K562 (cell line): ENCODE results near the gene PRDM1. TPM values are rescaled to one million over a fixed set of nuclear protein-coding genes. Genes with fewer than 3 reads are reported as not detected.

Experiments used
- ATAC-seq: fragments of 200-7000 bp; cut with Tn5 transposase; 3 replicates; pipeline ENCODE4 v1.9.1; 2020; ENCODE audit warnings: moderate library complexity
- BruUV-seq: library from RNA; stranded (reverse); fragments of 400-500 nt; replicated peaks from 2 replicates; lab custom pipeline; 2021; lab: Mats Ljungman, UMichigan
- CTCF ChIA-PET: fragments of 300-600 bp; formaldehyde crosslinking; extraction: SDS; loops from one replicate; lab custom pipeline; 2021; ENCODE audit warnings: low intra/inter-chr PET ratio; lab: Yijun Ruan, JAX
- POLR2A ChIA-PET: fragments of 300-600, 350-650 bp; sonication (Branson Sonifier 250); formaldehyde crosslinking; extraction: SDS; loops from one replicate; lab custom pipeline; 2021; ENCODE audit warnings: antibody characterized with exemption, inconsistent platforms; lab: Yijun Ruan, JAX
- DNase-seq, 4 experiments: peaks; one replicate each; pipeline versions ENCODE4 v3.0.0 to v3.0.0-alpha.2; 2011 to 2018; ENCODE audit warnings: low spot score in 3 of 4, mixed read lengths in 3 of 4; ENCODE audit errors: extremely low read depth in 1 of 4
- FAIRE-seq: peaks from 2 replicates; lab custom pipeline; 2011; peaks lifted over from hg19 to GRCh38; lab: Jason Lieb, UNC
- H2AFZ ChIP-seq: 2 replicates; pipeline ENCODE4 v1.6.0; 2011; ENCODE audit warnings: low read depth, low read length, control low read depth, inconsistent platforms
- H3K27ac ChIP-seq: fragments of 200-600 bp; 3 replicates; pipeline ENCODE4 v1.8.0; 2011; ENCODE audit warnings: low read depth, mild to moderate bottlenecking, control low read depth, inconsistent platforms, low read length, moderate library complexity, mixed read lengths; ENCODE audit errors: extremely low read depth
- H3K27me3 ChIP-seq, 2 experiments: fragments of 300-600 bp in 1 of 2; 2 replicates in 1 of 2; 3 replicates in 1 of 2; pipeline versions ENCODE4 v1.6.0 to v1.8.0; 2011; ENCODE audit warnings: inconsistent platforms in 2 of 2, low read length in 2 of 2, mild to moderate bottlenecking in 1 of 2, mixed read lengths in 1 of 2, moderate library complexity in 1 of 2; ENCODE audit not compliant: control insufficient read depth in 2 of 2, insufficient read depth in 2 of 2
- H3K36me3 ChIP-seq: fragments of 300-600 bp; 3 replicates; pipeline ENCODE4 v1.8.0; 2011; ENCODE audit warnings: mild to moderate bottlenecking, low read length, inconsistent platforms; ENCODE audit not compliant: control insufficient read depth, insufficient read depth
- H3K4me1 ChIP-seq, 2 experiments: fragments of 200-600 bp in 1 of 2; replicated peaks in 1 of 2; 2 replicates in 1 of 2; 3 replicates in 1 of 2; pipeline versions ENCODE4 v1.5.1 to v1.8.0; 2011; ENCODE audit warnings: inconsistent platforms in 2 of 2, low read length in 2 of 2, mild to moderate bottlenecking in 1 of 2, mixed read lengths in 1 of 2, moderate library complexity in 1 of 2; ENCODE audit not compliant: control insufficient read depth in 2 of 2, insufficient read depth in 2 of 2
- H3K4me2 ChIP-seq: 2 replicates; pipeline ENCODE4 v1.6.1; 2011; ENCODE audit warnings: low read length, control low read depth, inconsistent platforms, mixed read lengths; ENCODE audit not compliant: insufficient read depth
- H3K4me3 ChIP-seq: fragments of 200-600 bp; sonication (generic), shearing (Covaris generic); 2 replicates; pipeline ENCODE4 v1.5.1; 2016; ENCODE audit warnings: control low read depth, inconsistent platforms
- H3K79me2 ChIP-seq: fragments of 200-600 bp; 3 replicates; pipeline ENCODE4 v1.8.0; 2011; ENCODE audit warnings: low read length, inconsistent platforms; ENCODE audit not compliant: control insufficient read depth, insufficient read depth
- H3K9ac ChIP-seq, 2 experiments: 2 replicates each; pipeline versions ENCODE4 v1.6.0 to v1.6.1; 2011; ENCODE audit warnings: low read depth in 2 of 2, low read length in 2 of 2, control low read depth in 1 of 2, inconsistent platforms in 1 of 2, mild to moderate bottlenecking in 1 of 2, mixed read lengths in 1 of 2; ENCODE audit not compliant: insufficient read depth in 1 of 2
- H3K9me1 ChIP-seq: one replicate; pipeline ENCODE4 v1.6.0; 2011; ENCODE audit warnings: inconsistent platforms, mild to moderate bottlenecking, low read length, moderate library complexity; ENCODE audit not compliant: control insufficient read depth, insufficient read depth
- H3K9me3 ChIP-seq: replicated peaks from 2 replicates; pipeline ENCODE4 v1.5.1; 2011; ENCODE audit warnings: low read depth, low read length, inconsistent platforms; ENCODE audit not compliant: control insufficient read depth, insufficient read depth
- H4K20me1 ChIP-seq: replicated peaks from 2 replicates; pipeline ENCODE4 v1.6.1; 2011; ENCODE audit warnings: low read length, inconsistent platforms, mixed read lengths; ENCODE audit not compliant: control insufficient read depth, insufficient read depth
- KLF6 ChIP-seq: fragments of 250-450 bp; sonication (Bioruptor Pico); IDR thresholded peaks from 2 replicates; pipeline ENCODE4 v1.4.0; 2020; ENCODE audit warnings: mild to moderate bottlenecking, moderate library complexity, borderline replicate concordance
- PRPF4 ChIP-seq: fragments of 200-400 bp; formaldehyde crosslinking; IDR thresholded peaks from one replicate; pipeline ENCODE4 v1.6.1; 2017; ENCODE audit warnings: low read length, low read depth, mild to moderate bottlenecking; ENCODE audit not compliant: insufficient read depth, poor library complexity, severe bottlenecking
- RFX1 ChIP-seq: fragments of 450-650 bp; IDR thresholded peaks from 2 replicates; pipeline ENCODE4 v1.6.1; 2016; ENCODE audit warnings: mild to moderate bottlenecking, moderate library complexity
- USF2 ChIP-seq: sonication (generic); formaldehyde crosslinking; IDR thresholded peaks from 2 replicates; pipeline ENCODE4 v1.5.0; 2020; ENCODE audit warnings: missing genetic modification reagents
- ZNF347 ChIP-seq: fragments of 450-650 bp; formaldehyde crosslinking; IDR thresholded peaks from 2 replicates; pipeline ENCODE4 v1.4.0; 2020; ENCODE audit warnings: low read depth, mild to moderate bottlenecking, moderate library complexity
- ZNF79 ChIP-seq: fragments of 250-450 bp; sonication (Bioruptor Pico); IDR thresholded peaks from 2 replicates; pipeline ENCODE4 v1.4.0; 2020; ENCODE audit warnings: low read depth, mild to moderate bottlenecking, moderate library complexity
- WGBS: fragments of 100-300 bp; shearing (Covaris generic); methylation state at CpG from one replicate; pipeline ENCODE4 v1.1.6; 2016; ENCODE audit warnings: low coverage, mixed read lengths; ENCODE audit not compliant: insufficient coverage; ENCODE audit errors: missing lambda C conversion rate; 5-methylcytosine and 5-hydroxymethylcytosine counted together
- in situ Hi-C: fragments of 300-500 bp; cut with MboI; formaldehyde crosslinking; loops from 4 replicates; pipeline ENCODE4 v1.15.0; 2018; ENCODE audit warnings: inconsistent platforms, mixed read lengths
- intact Hi-C: fragments of 100-400 bp; cut with micrococcal nuclease; formaldehyde crosslinking; loops from 2 replicates; pipeline ENCODE4 v1.14.2; 2022
- polyA plus RNA-seq, 8 experiments: library from polyadenylated mRNA; depleted of rRNA in 4 of 8; stranded (reverse) in 5 of 8; unstranded in 3 of 8; fragments of >200 nt; fragmentation: Nextera tagmentation in 2 of 8; fragmentation: Illumina TruSeq in 1 of 8; extraction: Ambion mirVana in 2 of 8; extraction: Trizol in 1 of 8; gene quantifications; 2 replicates each; pipeline versions ENCODE4 v1.2.1 to v1.2.3, GENCODE V29; 2011 to 2014; ENCODE audit warnings: inconsistent platforms in 1 of 8, missing spikeins in 1 of 8
- total RNA-seq, 7 experiments: library from RNA; depleted of rRNA in 6 of 7; stranded (reverse); fragments of >200 nt in 6 of 7; fragmentation: Illumina TruSeq in 2 of 7; extraction: Trizol in 2 of 7; gene quantifications; 2 replicates each; pipeline versions ENCODE4 v1.2.1 to v1.2.3, GENCODE V29; 2011 to 2021; ENCODE audit warnings: low replicate concordance in 1 of 7

Gene PRDM1
- total and polyA plus RNA-seq, 9 of the 15 experiments (the other 6 are each of a cell fraction or from before 2014, with no cell fraction given) = 0.09 to 0.89 (median 0.27) TPM

- no TSS peak for BruUV-seq
Measured at GRCh38 chr6:106064142-106064541, 22.0 kb upstream of the PRDM1 start.

DNA sequence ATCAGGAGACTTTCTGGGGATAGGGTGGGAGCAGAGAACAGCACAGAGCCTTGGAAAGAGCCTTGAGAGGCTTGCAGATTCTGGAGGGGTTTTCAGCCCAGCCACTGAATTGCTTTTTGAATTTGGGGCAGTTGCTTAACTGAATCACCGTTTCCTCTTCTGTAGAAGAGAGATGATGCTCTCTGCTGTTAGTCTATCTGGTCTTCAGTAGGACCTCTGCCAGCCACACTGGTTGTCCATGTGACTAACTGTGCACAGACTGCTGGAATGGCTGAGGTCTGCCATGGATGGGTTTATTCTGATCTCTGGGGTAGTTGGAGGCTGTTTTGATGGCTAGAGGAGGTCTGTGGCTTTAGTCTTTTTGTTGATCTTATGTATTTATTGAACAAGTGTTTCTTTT, 21.4 kb upstream of the PRDM1 start:
- no peak overlapping the region for H3K27ac ChIP-seq
- H3K36me3 ChIP-seq = no peaks in the 10 kb centered on the region
- 0% methylated on average over 1 of the region's 1 CpG for WGBS
- ChIA-PET POLR2A (no interaction called here), CTCF (no interaction called here)
- no peaks in the 10 kb centered on the region for H4K20me1 ChIP-seq
- intact Hi-C loops (no loop called here), in situ Hi-C loops (no loop called here)
- no TSS peak for BruUV-seq
- TF ChIP-seq USF2 (CRISPR knock-in tag) (no peak), RFX1 (no peak), ZNF79 (CRISPR knock-in tag) (no peak)
- H3K4me3 ChIP-seq = no peak overlapping the region
- H2AFZ ChIP-seq = no peak overlapping the region
- H3K9me3 ChIP-seq = no peaks in the 10 kb centered on the region
- H3K79me2 ChIP-seq = no peaks in the 10 kb centered on the region
- no peak for DNase-seq
- H3K4me2 ChIP-seq = no peak overlapping the region
- H3K4me1 ChIP-seq = no peaks in the 10 kb centered on the region; a peak in 1 of 5 replicates
- H3K9ac ChIP-seq = no peak overlapping the region
- FAIRE-seq = no peak
- peaks cover 0 to 2% of the 10 kb centered on the region in 2 experiments; a peak in 1 of 5 replicates for H3K27me3 ChIP-seq
- no peaks in the 10 kb centered on the region for H3K9me1 ChIP-seq
- no peak for ATAC-seq

More at GRCh38 chr6:106064142-106064541, 22.0 kb upstream of the PRDM1 start:
- no peak overlapping the region for H3K4me3 ChIP-seq
- DNase-seq (no peak), ATAC-seq (no peak), FAIRE-seq (no peak)
- intact Hi-C loops (no loop called here), in situ Hi-C loops (no loop called here)
- ChIA-PET CTCF (no interaction called here), POLR2A (interaction anchor here (0.6 kb wide), 2 partner anchors 11 to 782 kb away, joined by 3 to 4 read pairs; no protein-coding TSS in a partner anchor)
- no peaks in the 10 kb centered on the region for H3K9me3 ChIP-seq
- H3K4me2 ChIP-seq = no peak overlapping the region
- TF ChIP-seq PRPF4 (no peak), ZNF347 (CRISPR knock-in tag) (no peak), KLF6 (no peak)
- no peaks in the 10 kb centered on the region for H4K20me1 ChIP-seq
- H3K36me3 ChIP-seq = no peaks in the 10 kb centered on the region
- WGBS = 8% methylated on average over 3 of the region's 3 CpGs
- peaks cover 0 to 2% of the 10 kb centered on the region in 2 experiments; a peak in 2 of 5 replicates for H3K27me3 ChIP-seq
- no peak overlapping the region for H3K27ac ChIP-seq
- no peaks in the 10 kb centered on the region; a peak in 1 of 5 replicates for H3K4me1 ChIP-seq
- H2AFZ ChIP-seq = no peak overlapping the region
- H3K9me1 ChIP-seq = no peaks in the 10 kb centered on the region
- H3K79me2 ChIP-seq = no peaks in the 10 kb centered on the region
- H3K9ac ChIP-seq = no peak overlapping the region
